Endometrial microvascular endothelial cells (primary cell): ENCODE results near the gene RNF103. TPM values are rescaled to one million over a fixed set of nuclear protein-coding genes. Genes with fewer than 3 reads are reported as not detected.
"Not testable (repeated sequence)": the region's sequence is repeated elsewhere in the genome, so short reads cannot be mapped to it uniquely, and the experiment has no call there.

Experiments
- in situ Hi-C: cut with HindIII; loops from 2 replicates; pipeline ENCODE4 v1.10.0; 2017; ENCODE audit warnings: low sequenced_read_pairs, low pct_unique_long_range_greater_than_20kb; ENCODE audit errors: inconsistent ontology term
- total RNA-seq: library from RNA; depleted of rRNA; stranded (reverse); fragments of >200 nt; gene quantifications from one replicate; pipeline ENCODE4 v1.2.3, GENCODE V29; 2015; ENCODE audit errors: inconsistent ontology term

Gene RNF103
- total RNA-seq, 1 donor from 2014 or later: 16.9 TPM

- in situ Hi-C loops: no loop called here
These were observed 3.9 kb upstream of the RNF103 start for GRCh38 chr2:86627550-86627949.

DNA sequence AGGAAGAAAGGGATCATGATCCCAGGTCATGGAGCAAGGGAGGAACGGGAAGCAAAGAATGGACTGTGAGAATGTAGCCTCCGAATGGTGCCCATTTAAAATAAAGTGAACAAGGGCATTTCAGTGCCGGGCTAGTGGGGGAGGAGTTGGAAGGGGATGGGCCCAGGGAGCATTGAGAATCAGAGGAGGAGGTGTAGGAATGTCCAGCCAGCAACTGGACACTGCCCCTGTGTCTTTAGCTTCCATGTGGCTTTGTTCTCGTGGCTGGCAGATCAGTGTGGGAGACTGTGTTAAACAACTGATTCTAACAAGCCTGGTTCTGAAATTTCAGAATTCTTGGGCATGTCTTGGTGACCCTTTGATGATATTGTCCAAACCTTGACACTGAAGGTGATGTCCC, 1.4 kb upstream of the RNF103 start:
- in situ Hi-C loops: no loop called here

DNA sequence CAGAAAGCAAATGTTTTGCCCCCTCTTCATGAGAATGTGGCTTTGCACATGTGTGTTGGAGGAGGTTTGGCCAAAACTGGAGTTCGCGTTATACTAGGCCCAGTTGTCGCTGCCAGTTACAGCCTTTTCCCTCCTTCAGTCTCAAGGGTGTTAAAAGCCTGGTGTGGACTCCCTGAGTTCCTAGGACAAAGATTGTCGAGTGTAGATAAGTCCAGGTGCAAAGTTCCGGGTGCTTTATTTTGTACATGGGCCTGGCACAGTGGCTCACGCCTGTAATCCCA, 542 bp upstream of the RNF103 start:
- in situ Hi-C loops: no loop called here

DNA sequence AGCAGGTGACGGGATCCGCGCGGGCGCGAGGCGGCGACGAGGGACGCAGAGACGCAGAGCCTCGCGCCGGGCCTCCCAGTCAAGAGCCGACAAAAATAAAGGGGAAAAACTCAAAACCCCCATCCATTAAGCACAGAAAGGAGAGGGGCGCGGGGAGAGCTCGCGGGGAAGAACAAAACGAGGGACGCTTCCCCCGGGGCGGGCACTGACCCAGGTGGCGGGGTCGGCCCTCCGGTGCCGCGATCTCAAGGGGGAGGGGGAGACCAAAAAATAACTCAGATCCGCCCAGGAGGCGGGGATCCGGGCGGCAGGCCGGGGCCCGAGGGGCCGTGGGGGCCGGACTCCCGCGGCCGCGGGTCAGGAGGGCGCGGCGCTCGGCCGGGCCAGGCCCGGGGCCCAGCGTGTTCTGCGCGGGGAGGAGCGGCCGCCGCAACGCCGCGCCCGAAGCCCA, 597 bp downstream of the RNF103 start:
- in situ Hi-C loops: no loop called here

- in situ Hi-C loops: no loop called here
These were observed 1.1 kb downstream of the RNF103 start for GRCh38 chr2:86622519-86623042.

GRCh38 chr2:86621280-86621943, 2.3 kb downstream of the RNF103 start:
- in situ Hi-C loops: no loop called here

DNA sequence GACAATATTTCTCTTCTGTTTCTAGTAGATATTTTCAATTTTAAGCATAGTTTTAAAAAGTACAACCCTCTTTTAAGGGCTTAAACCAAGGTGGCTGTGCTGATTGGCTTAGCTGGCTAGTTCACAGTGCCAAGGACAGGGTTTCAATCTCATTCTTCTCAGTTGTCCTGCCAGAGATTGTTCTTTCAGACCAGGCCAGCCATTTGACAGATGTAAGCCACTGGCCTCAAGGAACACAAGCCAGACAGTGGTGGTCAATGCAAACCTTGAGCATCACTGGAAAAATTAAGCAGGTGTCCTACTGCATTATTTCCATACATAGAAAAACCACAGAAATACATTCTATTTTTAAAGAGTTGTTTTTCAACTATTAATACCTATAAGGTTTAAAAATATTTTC, 5.9 kb downstream of the RNF103 start:
- in situ Hi-C loops: no loop called here

DNA sequence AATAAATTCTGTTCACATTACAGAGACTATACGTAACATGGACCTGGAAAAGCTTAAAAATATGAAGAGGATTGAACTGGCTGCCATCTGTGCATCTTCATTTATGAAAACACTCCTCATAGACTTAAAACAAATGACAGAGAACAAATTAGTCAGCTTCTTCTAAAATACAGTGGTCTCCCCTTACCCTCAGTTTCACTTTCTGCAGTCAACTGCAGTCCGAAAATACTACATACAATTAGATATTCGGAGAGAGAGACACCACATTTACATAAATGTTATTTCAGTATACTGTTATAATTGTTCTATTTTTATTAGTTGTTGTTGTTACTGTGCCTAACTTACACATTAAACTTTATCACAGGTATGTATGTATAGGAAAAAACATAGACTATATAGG, 6.5 kb downstream of the RNF103 start:
- in situ Hi-C loops: no loop called here

GRCh38 chr2:86616502-86616901, 7.2 kb downstream of the RNF103 start:
- in situ Hi-C loops: no loop called here

DNA sequence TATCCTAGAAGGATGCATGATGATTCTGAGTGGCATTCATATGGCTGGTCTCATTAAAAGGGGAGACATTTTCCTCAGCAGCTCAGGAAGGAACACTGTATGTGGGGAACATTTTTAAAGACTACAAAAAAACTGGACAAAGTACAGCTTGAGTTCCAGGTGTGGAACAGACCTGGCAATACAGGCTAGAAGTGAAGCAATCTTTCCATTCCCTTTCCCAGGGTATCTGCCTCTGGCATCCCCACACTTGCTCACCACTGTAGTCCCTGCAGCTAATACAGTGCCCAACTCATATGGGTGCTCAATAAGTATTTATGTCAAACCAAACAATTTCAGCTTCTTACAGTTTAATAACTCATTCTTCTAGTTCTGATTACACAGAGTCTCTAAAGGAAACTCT, 8.1 kb downstream of the RNF103 start:
- in situ Hi-C loops: no loop called here

- in situ Hi-C loops: no loop called here
These were observed 10.2 kb downstream of the RNF103 start for GRCh38 chr2:86613515-86613914.

- in situ Hi-C loops: no loop called here
These were observed 12.8 kb downstream of the RNF103 start for GRCh38 chr2:86610871-86611270.

DNA sequence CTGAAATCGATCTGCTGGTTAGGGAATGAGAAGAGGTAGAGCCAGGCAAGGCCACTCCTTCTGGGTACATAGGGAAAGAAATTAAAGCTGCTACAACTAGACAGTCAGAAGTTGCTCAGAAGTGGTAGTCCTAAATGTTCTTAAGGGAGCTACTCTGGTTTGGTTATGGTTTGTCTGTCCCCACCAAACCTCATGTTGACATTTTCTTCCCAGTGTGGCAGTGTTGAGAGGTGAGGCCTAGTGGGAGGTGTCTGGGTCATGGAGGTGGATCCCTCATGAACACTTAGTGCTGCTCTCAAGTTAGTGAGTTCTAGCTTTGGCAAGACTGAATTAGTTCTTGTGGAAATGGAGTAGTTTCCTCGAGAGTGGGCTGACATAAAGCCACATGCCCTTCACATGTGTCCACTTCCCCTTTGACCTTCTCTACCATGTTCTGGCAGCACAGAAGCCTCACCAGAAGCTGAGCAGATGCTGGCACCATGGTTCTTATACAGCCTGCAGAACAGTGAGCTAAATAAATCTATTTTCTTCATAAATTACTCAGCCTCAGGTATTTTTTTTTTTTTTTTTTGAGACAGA, 14.7 kb downstream of the RNF103 start:
- in situ Hi-C loops: no loop called here

GRCh38 chr2:86603905-86604304, 19.8 kb downstream of the RNF103 start:
- in situ Hi-C loops: no loop called here

DNA sequence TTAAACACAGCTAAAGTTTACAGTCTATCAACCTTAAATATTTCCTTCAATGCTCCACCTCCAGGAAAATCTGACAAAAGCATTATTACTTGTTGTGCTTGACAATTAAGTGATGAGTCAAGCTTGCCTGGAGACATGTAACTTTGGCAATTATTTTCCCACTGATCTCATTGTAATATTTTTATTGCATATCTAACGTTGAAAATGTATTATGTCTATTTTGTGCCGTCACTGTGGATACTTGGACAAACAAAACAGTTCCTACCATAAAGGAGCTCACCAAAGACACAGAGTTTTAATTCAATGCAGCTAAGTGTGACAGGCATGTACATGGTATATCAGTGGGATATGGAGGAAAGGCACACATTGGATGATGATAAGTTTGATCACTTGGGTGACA, 24.7 kb downstream of the RNF103 start:
- in situ Hi-C loops: no loop called here

DNA sequence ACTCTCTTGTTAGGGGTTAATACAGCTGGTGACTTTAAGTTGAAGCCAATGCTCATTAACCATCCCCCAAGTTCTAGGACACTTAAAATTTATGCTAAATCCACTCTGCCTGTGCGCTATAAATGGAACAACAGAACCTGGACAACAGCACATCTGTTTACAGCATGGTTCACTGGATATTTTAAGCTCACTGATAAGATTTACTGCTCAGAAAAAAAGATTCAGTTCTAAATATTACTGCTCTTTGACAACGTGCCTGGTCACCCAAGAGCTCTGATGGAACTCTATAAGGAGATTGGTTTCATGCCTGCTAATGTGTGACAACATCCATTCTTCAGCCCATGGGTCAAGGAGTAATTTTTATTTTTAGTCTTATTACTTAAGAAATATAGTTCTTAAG, 27.5 kb downstream of the RNF103 start:
- in situ Hi-C loops: no loop called here

DNA sequence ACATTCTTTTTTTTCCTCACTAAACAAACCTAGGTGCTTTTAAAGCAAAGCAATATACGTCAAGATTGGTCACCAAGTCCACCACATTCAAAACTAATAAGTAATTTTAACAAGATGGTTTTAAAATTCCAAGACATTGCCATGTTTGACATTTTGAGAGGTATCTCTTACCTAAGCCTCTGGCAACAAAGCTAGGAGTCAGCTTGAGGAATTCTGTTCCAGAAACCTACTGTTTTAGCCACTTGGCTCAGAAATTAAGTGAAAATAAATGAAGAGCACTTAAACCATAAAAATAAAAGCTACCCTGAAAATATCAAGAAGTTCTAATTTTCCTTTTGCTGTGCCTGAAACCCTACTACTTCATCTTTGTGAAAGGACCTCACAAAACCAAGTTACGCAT, 30.4 kb downstream of the RNF103 start:
- in situ Hi-C loops: no loop called here

DNA sequence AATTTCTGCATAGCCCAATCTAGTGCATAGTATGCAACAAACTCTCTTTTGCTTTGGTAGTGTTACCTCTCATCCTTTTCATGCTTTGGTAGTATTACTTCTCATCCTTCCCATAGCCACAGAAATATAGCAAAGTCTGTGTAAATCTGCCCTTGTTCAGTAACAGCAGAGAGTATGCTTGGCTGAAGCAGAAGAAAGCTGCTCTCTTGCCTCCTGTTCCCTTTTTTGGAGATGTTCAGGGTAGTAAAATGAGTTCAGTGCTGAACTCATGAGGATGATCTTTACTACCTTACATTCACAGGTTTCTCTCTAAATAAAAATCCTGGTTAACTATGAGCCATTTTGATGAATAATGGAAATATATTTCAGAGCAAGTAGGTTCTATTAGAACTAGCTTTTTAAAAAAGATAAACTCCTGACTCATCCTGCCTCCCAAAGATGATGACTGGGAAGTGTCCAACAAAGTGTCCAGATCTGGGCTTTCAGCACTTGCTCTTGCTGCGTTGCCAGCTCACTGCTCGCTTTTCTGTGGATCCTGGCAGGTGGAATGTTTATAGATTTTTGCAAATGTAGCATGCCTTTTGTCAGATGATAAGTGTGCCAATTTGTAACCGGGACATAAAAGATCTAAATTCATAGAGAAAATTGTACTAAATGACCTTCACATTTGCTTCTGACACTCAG, 31.0 kb downstream of the RNF103 start:
- in situ Hi-C loops: no loop called here

DNA sequence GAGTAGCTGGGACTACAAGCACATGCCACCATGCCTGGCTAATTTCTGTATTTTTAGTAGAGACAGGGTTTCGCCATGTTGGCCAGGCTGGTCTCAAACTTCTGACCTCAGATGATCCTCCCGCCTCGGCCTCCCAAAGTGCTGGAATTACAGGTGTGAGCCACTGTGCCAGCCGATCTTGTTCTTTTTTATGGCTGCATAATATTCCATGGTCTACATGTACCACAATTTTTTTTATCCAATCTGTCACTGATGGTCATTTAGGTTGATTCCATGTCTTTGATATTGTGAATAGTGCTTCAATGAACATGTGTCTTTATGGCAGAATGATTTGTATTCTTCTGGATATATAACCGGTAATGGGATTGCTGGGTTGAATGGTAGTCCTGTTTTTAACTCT, 34.0 kb downstream of the RNF103 start:
- in situ Hi-C loops: not testable (repeated sequence)

DNA sequence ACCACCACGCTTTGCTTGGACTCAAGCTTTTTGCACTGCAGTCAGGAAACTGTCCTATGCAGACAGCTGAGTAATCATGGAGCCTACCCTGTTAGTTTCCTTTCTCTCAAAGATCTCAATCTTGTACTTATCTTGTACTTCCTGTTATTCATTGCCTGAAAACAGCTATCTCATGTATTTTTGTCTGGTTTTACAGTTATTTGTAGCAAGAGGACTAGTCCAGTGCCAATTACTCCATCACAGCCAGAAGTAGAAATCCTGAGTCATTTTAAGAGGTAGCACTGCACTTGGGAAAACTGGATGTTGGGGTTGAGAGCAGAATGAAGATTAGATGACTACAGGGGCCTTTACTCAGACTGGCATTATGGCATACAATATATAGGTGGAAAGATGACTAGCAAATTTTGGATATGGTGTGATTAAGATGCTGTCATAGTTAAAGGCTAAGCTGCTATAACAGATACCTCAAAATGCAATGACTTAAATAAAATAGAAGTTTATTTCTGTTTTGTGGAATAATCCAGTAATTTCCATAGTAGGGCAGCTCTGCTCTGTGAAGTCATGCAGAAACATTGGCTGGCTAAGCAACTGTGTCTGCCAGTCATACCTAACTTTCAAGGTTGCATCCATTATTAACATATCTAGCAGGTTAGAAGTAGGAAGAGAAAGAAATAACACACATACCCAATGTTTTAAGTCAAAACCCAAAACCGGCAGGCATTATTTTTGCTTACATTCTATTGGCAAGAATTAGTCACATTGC, 39.3 kb downstream of the RNF103 start:
- in situ Hi-C loops: no loop called here
